Activated B cell treated with CpG ODN at 0.5 μM for 24 hours (primary cell): ENCODE data around the gene CLEC18C. TPM values are rescaled to one million over a fixed set of nuclear protein-coding genes. Genes with fewer than 3 reads are reported as not detected.
"Not testable (repeated sequence)": the region's sequence is repeated elsewhere in the genome, so short reads cannot be mapped to it uniquely, and the experiment has no call there.

Experiments used
- ATAC-seq: fragments of 200-7000 bp; cut with Tn5 transposase; one replicate; pipeline ENCODE4 v1.10.0; 2021; ENCODE audit warnings: low read depth, mild to moderate bottlenecking, moderate library complexity
- CTCF ChIA-PET: fragments of 350-600 bp; sonication (Branson Sonifier 250); formaldehyde crosslinking; loops from one replicate; lab custom pipeline; 2021; ENCODE audit warnings: antibody characterized with exemption; lab: Charles Lee
- POLR2A ChIA-PET: fragments of 350-600 bp; sonication (Branson Sonifier 250); formaldehyde crosslinking; loops from one replicate; lab custom pipeline; 2021; ENCODE audit warnings: antibody characterized with exemption; lab: Charles Lee
- DNase-seq: peaks from one replicate; pipeline ENCODE4 v3.0.0; 2022
- H3K27ac Mint-ChIP-seq: one replicate; pipeline ENCODE4 v1.8.0; 2020; ENCODE audit warnings: mixed read lengths
- H3K27me3 Mint-ChIP-seq: one replicate; pipeline ENCODE4 v1.8.0; 2021; ENCODE audit warnings: mixed read lengths
- H3K36me3 Mint-ChIP-seq: one replicate; pipeline ENCODE4 v1.8.0; 2021; ENCODE audit warnings: low read depth, mixed read lengths
- H3K4me1 Mint-ChIP-seq: one replicate; pipeline ENCODE4 v1.8.0; 2021; ENCODE audit warnings: mixed read lengths
- H3K4me3 Mint-ChIP-seq: one replicate; pipeline ENCODE4 v1.8.0; 2020; ENCODE audit warnings: mild to moderate bottlenecking, mixed read lengths
- H3K9me3 Mint-ChIP-seq: one replicate; pipeline ENCODE4 v1.8.0; 2020; ENCODE audit warnings: mixed read lengths
- intact Hi-C: fragments of 100-400 bp; cut with micrococcal nuclease; formaldehyde crosslinking; loops from one replicate; pipeline ENCODE4 v1.15.1; 2024
- total RNA-seq: library from RNA; stranded (reverse); gene quantifications from 2 replicates; pipeline ENCODE4 v1.2.3, GENCODE V29; 2022
- TF ChIP-seq, protein P1 (sequence below): fragments of 200-600 bp; IDR thresholded peaks from one replicate; pipeline ENCODE4 v1.8.0; 2022; ENCODE audit warnings: antibody characterized with exemption, mild to moderate bottlenecking

CLEC18C gene
- total RNA-seq, 1 donor from 2014 or later = 0.31 TPM

DNA sequence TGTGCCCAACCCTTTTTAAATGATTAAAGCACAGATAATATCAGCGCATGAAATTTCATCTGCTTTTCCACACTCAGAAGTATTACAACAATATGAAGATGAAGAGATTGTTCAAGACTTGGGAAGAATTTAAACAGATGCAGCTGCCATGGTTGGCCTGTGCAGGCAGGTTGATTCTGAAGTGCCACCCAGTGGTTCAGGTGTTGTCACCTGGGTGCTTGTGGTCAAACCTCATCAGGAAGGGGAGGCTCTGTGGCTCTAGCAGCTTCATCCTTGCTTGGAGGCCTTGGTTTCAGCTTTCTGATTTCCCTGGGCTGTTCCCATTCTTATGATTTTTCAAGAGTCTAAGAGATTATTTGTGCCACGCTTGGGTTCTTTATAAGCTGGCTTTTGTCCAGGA is 22.2 kb upstream of the CLEC18C start:
- CTCF ChIA-PET = no interaction called here
- DNase-seq (no peak), ATAC-seq (no peak)
- TF ChIP-seq, protein P1, sequence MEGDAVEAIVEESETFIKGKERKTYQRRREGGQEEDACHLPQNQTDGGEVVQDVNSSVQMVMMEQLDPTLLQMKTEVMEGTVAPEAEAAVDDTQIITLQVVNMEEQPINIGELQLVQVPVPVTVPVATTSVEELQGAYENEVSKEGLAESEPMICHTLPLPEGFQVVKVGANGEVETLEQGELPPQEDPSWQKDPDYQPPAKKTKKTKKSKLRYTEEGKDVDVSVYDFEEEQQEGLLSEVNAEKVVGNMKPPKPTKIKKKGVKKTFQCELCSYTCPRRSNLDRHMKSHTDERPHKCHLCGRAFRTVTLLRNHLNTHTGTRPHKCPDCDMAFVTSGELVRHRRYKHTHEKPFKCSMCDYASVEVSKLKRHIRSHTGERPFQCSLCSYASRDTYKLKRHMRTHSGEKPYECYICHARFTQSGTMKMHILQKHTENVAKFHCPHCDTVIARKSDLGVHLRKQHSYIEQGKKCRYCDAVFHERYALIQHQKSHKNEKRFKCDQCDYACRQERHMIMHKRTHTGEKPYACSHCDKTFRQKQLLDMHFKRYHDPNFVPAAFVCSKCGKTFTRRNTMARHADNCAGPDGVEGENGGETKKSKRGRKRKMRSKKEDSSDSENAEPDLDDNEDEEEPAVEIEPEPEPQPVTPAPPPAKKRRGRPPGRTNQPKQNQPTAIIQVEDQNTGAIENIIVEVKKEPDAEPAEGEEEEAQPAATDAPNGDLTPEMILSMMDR = no peak
- Mint-ChIP-seq H3K4me1 (no peaks in the 10 kb centered on the region), H3K4me3 (no peak overlapping the region), H3K9me3 (no peaks in the 10 kb centered on the region), H3K27ac (no peak overlapping the region), H3K36me3 (peaks cover 58% of the 10 kb centered on the region), H3K27me3 (no peaks in the 10 kb centered on the region)
- intact Hi-C loops = no loop called here
- POLR2A ChIA-PET = no interaction called here

DNA sequence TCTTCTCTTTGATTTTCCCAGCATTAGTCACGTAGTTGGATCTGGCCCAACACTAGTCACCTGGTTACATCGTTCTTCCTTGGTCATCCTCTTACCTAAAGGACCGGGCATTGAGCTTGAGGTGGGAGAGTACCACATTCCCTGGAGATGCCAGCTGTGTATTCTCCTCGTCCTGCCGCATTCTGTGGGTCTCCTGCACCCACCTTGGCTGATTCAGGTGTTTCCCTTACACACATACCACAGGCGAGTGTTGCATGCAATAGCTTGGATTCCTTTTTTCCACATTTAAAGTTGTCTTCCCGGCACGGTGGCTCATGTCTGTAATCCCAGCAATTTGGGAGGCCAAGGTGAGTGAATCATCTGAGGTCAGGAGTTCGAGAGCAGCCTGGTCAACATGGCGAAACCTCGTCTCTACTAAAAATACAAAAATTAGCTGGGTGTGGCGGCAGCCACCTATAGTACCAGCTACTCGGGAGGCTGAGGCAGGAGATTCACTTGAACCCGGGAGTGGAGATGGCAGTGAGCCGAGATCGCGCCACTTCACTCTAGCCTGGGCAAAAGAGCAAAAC is 21.6 kb upstream of the CLEC18C start:
- CTCF ChIA-PET = no interaction called here
- POLR2A ChIA-PET = no interaction called here
- Mint-ChIP-seq H3K4me3 (no peak overlapping the region), H3K9me3 (no peaks in the 10 kb centered on the region), H3K27ac (no peak overlapping the region), H3K27me3 (no peaks in the 10 kb centered on the region), H3K4me1 (no peaks in the 10 kb centered on the region), H3K36me3 (peaks cover 58% of the 10 kb centered on the region)
- DNase-seq (no peak), ATAC-seq (no peak)
- intact Hi-C loops = no loop called here
- TF ChIP-seq, protein P1 = no peak

DNA sequence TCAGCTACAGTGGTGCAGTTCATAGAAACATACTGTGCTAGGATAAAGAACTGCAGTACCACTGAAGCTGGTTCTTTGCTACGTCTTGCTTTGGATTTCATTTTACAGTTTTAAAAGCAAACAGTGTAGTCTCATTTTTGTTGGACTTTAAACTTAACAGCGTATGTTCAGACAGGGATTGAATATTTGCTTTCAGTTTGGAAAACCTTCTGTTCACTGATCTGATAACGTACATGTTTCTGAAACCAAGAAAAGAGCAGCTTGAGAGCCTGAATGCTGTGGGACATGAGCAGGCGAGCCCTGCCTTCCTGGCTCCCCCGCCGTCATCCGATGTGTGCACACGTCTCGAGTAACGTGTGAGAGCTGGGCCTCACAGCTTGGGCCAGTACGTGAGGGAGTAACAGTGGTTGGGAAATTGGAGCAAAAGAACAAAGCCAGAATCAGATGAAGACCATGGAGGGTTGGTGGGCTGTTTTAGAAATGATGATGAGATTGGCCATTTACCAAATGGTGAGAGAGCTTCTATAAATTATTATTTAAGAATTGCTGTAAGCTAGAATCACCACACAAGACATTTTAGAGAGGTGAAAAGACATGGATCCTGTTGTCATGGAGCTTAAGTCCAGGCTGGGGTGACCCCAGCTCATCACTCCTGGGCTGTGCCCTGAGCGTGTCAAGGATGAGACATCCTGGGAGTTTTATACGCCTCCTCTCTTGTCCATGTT is 20.8 kb upstream of the CLEC18C start:
- TF ChIP-seq, protein P1 = no peak
- Mint-ChIP-seq H3K27ac (no peak overlapping the region), H3K9me3 (no peaks in the 10 kb centered on the region), H3K4me1 (no peaks in the 10 kb centered on the region), H3K36me3 (peaks cover 55% of the 10 kb centered on the region), H3K4me3 (no peak overlapping the region), H3K27me3 (no peaks in the 10 kb centered on the region)
- DNase-seq (no peak), ATAC-seq (no peak)
- ChIA-PET POLR2A (no interaction called here), CTCF (no interaction called here)
- intact Hi-C loops = no loop called here

DNA sequence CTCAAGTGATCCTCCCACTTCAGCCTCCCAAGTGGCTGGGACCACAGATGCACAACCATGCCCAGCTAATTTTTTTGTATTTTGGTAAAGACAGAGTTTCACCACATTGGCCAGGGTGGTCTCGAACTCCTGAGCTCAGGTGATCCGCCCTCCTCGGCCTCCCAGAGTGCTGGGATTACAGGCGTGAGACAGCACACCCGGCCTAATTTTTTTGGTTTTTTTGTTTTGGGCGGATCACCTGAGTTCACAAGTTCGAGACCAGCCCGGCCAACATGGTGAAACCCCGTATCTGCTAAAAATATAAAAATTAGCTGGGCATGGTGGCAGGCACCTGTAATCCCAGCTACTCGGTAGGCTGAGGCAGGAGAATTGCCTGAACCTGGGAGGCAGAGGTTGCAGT is 18.9 kb upstream of the CLEC18C start:
- DNase-seq, CTCF ChIA-PET, H3K9me3 Mint-ChIP-seq, intact Hi-C loops, H3K27me3 Mint-ChIP-seq, H3K27ac Mint-ChIP-seq, H3K4me1 Mint-ChIP-seq, POLR2A ChIA-PET, H3K4me3 Mint-ChIP-seq, ATAC-seq: not testable (repeated sequence)
- H3K36me3 Mint-ChIP-seq = peaks cover 39% of the 10 kb centered on the region

DNA sequence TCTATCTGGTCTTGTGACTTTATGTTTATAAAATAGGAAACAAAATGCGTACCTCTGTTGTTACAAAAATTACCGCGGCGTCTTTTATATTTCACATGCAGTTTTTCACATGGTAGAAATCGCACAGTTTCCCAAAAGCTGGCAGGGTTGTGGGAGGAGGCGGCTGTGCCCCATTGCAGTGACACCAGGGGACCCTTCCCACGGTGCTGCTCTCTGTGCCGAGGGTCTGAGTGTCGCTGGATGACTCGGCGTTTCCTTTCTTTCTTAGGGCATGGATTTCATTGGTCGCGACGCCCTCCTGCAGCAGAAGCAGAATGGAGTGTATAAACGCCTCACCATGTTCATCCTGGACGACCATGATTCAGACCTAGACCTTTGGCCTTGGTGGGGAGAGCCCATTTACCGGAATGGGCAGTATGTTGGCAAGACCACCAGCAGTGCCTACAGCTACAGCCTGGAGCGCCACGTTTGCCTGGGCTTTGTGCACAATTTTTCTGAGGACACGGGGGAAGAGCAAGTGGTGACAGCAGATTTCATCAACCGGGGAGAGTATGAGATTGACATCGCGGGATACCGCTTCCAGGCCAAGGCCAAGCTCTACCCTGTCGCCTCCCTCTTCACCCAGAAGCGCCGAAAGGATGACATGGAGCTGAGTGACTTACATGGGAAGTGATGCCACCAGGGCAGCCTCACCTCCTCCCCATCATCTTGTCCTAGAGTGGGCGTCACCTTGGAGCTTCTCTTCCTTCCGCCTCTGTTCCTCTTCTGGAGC is 17.2 kb upstream of the CLEC18C start:
- DNase-seq = no peak
- peaks cover 31% of the 10 kb centered on the region for H3K36me3 Mint-ChIP-seq
- no peak overlapping the region for H3K27ac Mint-ChIP-seq
- ChIA-PET CTCF (no interaction called here), POLR2A (no interaction called here)
- TF ChIP-seq, protein P1 = no peak
- no peak overlapping the region for H3K4me3 Mint-ChIP-seq
- no peak for ATAC-seq
- no peaks in the 10 kb centered on the region for H3K27me3 Mint-ChIP-seq
- H3K4me1 Mint-ChIP-seq = no peaks in the 10 kb centered on the region
- no peaks in the 10 kb centered on the region for H3K9me3 Mint-ChIP-seq
- intact Hi-C loops = no loop called here
